Esophagus squamous epithelium (tissue), 4 donors: ENCODE data around the gene SGCD.

Experiments used
- POLR2A ChIP-seq, 4 donors: fragments of 450-650 bp; IDR thresholded peaks; one replicate each; pipeline ENCODE4 v1.6.1; 2017; ENCODE audit warnings: antibody characterized with exemption in 4 of 4, mild to moderate bottlenecking in 4 of 4, moderate library complexity in 3 of 4
- TF ChIP-seq, protein P1 (sequence below), 6 experiments: fragments of 450-650 bp in 4 of 6; fragments of 200-600 bp in 2 of 6; sonication (generic) in 2 of 6; IDR thresholded peaks; one replicate each; pipeline ENCODE4 v1.5.1; 2016 to 2019; ENCODE audit warnings: antibody characterized with exemption in 6 of 6, mild to moderate bottlenecking in 4 of 6, moderate library complexity in 4 of 6

DNA sequence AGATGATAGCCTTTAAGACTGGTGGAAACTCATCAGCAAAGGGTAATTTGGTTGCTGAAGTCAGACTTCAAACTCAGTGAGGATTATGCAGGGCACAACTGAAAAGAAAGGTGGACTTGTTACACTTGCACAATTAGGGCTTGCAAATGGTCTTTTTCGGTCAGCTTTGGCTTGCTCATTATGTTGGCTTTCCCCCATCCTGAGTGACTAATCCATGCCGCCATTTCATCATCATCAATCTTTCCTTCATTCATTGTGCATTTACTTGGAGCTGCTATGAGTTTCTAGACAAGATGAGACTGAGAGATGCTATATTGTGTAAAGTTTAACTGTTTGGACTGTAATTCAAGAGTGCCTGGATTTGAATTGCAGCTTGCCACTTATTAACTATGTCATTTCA is 388.3 kb downstream of the SGCD start:
- TF ChIP-seq, protein P1, sequence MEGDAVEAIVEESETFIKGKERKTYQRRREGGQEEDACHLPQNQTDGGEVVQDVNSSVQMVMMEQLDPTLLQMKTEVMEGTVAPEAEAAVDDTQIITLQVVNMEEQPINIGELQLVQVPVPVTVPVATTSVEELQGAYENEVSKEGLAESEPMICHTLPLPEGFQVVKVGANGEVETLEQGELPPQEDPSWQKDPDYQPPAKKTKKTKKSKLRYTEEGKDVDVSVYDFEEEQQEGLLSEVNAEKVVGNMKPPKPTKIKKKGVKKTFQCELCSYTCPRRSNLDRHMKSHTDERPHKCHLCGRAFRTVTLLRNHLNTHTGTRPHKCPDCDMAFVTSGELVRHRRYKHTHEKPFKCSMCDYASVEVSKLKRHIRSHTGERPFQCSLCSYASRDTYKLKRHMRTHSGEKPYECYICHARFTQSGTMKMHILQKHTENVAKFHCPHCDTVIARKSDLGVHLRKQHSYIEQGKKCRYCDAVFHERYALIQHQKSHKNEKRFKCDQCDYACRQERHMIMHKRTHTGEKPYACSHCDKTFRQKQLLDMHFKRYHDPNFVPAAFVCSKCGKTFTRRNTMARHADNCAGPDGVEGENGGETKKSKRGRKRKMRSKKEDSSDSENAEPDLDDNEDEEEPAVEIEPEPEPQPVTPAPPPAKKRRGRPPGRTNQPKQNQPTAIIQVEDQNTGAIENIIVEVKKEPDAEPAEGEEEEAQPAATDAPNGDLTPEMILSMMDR (IDR thresholded peaks at IDR 0.05) = no peak
- no peak for TF ChIP-seq POLR2A (IDR thresholded peaks at IDR 0.05)
